C1 segment of cervical spinal cord (tissue), 14 donors: ENCODE measurements around the gene FRAT1.
"Not testable (repeated sequence)": the region's sequence is repeated elsewhere in the genome, so short reads cannot be mapped to it uniquely, and the experiment has no call there.

Source experiments
- DNase-seq, 14 donors: peaks; one replicate each; lab custom pipeline; 2025; lab: John Stamatoyannopoulos, UW

FRAT1 gene

GRCh38 chr10:97334370-97335175 is 15.5 kb downstream of the FRAT1 start, which contains the start of gene FRAT2:
FRAT2 (minus strand) TSS chr10:97334729; CDS start chr10:97334572, 157 bp downstream.
- DNase-seq = peak; percentile 59 to 99 (median 94)

- DNase-seq = no peak
Measured at GRCh38 chr10:97335188-97335619, 16.1 kb downstream of the FRAT1 start.

DNA sequence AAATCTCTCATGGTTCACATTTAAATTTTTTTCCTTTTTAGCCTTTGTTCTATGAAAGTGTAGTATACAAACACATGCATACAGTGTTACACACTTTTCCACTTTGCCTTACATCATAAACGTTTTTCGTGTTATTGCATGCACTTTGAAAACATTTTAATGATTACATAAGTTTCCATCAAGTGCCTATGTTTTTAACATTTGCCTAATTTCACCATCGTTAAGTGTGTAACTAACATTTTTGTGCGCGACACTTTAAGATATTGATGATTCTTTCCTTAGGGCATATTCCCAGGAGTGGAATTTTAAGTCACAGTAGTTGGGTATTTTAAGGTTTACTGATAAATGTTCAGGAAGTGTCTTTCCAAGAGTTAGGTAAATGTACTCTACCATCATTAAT is 16.9 kb downstream of the FRAT1 start:
- DNase-seq = no peak

GRCh38 chr10:97336446-97336845 is 17.4 kb downstream of the FRAT1 start:
- no peak for DNase-seq

DNA sequence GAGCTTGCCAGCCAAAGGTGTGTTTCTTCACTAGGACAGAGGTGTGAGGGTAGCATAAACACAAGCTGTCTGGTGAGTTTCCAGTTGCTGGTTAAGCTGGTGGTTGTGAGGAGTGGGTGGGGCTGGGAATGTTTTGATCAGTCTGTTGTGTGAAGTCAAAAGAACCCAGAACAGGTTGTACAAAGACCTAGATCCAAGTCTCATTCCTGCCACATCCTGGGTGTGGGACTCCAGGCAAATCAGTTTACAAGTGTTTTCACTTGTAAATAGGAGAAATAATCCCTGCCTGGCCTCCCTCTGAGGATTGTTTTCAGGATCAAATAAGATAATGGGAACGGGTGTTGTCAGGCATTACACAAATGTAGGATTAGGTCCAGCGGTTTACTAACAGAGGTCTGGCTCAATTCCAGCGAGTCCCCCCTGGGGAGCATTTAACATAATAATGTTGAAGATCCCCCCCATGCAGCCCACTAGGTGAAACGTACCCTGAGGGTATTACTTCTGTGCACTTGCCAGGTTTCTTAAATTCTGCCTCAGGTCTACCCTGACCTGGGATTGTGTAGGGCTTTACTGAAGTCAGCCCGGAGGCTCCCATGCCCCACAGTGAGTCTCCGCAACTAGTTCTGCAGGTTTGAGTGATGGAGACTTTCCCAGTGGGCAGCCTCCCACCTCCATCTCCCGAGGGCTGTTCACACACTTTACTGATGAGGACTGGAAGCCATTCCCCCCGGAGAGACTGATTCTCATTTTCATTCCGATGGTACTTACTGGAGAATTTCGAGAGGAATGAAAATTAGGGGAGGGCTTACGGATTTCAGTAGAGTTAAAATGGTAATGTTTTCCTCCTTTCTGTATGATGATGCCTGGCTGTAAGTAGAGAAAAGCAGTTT is 18.1 kb downstream of the FRAT1 start:
- DNase-seq = no peak

DNA sequence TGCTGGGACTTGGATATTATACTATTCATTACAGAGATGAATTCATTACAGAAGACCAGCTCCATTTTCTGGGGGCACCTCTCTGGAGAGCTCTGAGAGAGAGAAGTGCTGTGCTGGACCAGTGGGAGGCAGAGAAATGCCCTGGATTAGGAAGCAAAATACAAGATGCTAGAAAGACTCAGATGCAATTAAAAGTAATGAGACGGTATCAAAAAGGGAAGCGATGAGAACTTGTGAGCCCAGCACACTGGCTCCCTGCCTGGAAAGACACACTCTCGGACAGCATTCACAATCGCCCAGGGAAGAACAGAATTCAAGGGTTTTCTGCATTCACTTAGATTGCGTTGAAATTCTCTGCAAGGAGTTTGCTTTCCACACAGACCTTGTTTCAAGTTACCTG is 19.0 kb downstream of the FRAT1 start:
- DNase-seq = no peak

GRCh38 chr10:97341416-97341815 is 22.3 kb downstream of the FRAT1 start:
- DNase-seq = no peak

- not testable (repeated sequence) for DNase-seq
Measured at GRCh38 chr10:97343664-97344063, 24.6 kb downstream of the FRAT1 start.

DNA sequence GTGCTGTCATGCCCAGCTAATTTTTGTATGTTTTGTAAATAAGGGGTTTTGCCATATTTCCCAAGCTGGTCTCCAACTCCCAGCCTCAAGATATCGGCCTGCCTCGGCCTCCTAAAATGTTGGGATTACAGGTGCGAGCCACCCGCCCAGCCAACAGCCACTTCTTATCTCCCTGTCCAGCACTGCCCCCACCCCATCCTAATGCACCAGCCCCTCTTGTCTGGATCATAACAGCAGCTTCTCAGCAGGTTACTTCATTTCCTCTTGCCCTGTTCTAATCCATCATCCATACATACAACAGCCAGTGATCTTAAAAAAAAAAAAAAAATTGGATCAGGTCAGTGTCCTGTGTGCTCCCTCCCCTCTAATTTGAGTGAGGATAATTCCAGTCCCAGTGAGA is 28.2 kb downstream of the FRAT1 start:
- DNase-seq = no peak

- DNase-seq = no peak
Measured at GRCh38 chr10:97349752-97350513, 30.9 kb downstream of the FRAT1 start.

DNA sequence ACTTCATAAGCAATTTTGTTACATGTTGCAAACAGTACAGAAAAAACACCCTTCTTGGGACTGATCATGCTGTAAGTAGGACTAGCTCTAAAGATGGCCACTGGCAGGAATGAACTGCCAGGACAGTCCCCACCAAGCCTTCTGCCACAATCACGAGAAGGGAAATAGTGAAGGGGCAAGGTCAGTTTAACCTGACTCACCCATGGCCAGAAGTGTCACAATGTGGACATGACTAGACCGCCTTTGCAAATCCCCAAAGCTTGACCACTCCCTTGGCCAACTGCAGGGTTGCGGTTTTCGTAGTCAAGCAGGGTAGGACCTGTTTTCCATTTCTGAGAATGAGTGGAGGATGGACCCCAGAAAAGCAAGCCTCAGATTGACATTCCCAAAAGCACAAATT is 34.9 kb downstream of the FRAT1 start:
- no peak for DNase-seq

GRCh38 chr10:97355571-97355975 is 36.5 kb downstream of the FRAT1 start:
- DNase-seq = no peak

GRCh38 chr10:97356318-97356914 is 37.3 kb downstream of the FRAT1 start:
- no peak for DNase-seq

GRCh38 chr10:97356918-97357317 is 37.8 kb downstream of the FRAT1 start:
- no peak for DNase-seq

- DNase-seq = no peak
Measured at GRCh38 chr10:97358349-97358748, 39.3 kb downstream of the FRAT1 start.

GRCh38 chr10:97358781-97359180 is 39.7 kb downstream of the FRAT1 start:
- DNase-seq = no peak

GRCh38 chr10:97360705-97361536 is 41.9 kb downstream of the FRAT1 start:
- no peak for DNase-seq

GRCh38 chr10:97361537-97361901 is 42.4 kb downstream of the FRAT1 start:
- DNase-seq = no peak

- DNase-seq = no peak
Measured at GRCh38 chr10:97362310-97363033, 43.4 kb downstream of the FRAT1 start.

DNA sequence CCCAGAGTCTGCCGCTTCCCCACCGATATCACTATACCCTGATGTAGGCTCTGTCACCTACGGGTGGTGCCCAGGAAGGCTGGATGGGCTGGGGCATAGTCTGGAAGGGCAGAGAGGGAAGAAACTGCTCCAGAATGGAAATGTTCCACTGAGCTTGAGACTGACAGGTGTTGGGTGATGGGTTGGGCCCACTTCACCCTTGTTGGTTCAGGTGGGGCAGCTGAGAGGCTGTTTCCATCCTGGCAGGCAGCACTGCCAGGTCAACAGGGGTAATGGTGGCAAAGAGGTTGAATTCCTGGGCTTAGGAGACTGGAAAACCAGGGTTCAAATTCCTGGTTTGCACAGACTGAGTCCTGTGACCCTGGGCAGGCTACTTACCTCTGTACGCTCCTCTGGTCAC is 44.0 kb downstream of the FRAT1 start:
- no peak for DNase-seq
